Lung (tissue), 12 donors: ENCODE measurements around the gene DENND1C. TPM values are rescaled to one million over a fixed set of nuclear protein-coding genes. Genes with fewer than 3 reads are reported as not detected.
A peak's percentile ranks its signal among the peaks of the same experiment; 100 is the strongest.

ENCODE experiments used
- ATAC-seq: fragments of 200-7000 bp; cut with Tn5 transposase; one replicate; pipeline ENCODE4 v1.9.1; 2020; ENCODE audit warnings: moderate number of reproducible peaks; ENCODE audit not compliant: insufficient read depth, low FRiP score
- DNase-seq, 3 donors: peaks; one replicate each; pipeline ENCODE4 v3.0.0-alpha.2; 2013 to 2017
- H3K27ac ChIP-seq, 2 donors: one replicate each; pipeline ENCODE4 v1.5.1; 2013; ENCODE audit warnings: mild to moderate bottlenecking in 2 of 2, moderate library complexity in 2 of 2, control low read depth in 1 of 2, inconsistent platforms in 1 of 2, low read depth in 1 of 2, low read length in 1 of 2
- H3K27me3 ChIP-seq, 3 donors: one replicate each; pipeline ENCODE4 v1.5.1; 2013; ENCODE audit warnings: low read length in 2 of 3; ENCODE audit not compliant: control insufficient read depth in 3 of 3, insufficient read depth in 3 of 3
- H3K36me3 ChIP-seq, 4 donors: one replicate each; pipeline ENCODE4 v1.5.1; 2013; ENCODE audit warnings: low read length in 4 of 4, mild to moderate bottlenecking in 1 of 4, moderate library complexity in 1 of 4; ENCODE audit not compliant: control insufficient read depth in 4 of 4, insufficient read depth in 4 of 4
- H3K4me1 ChIP-seq, 5 donors: one replicate each; pipeline ENCODE4 v1.5.1; 2013; ENCODE audit warnings: low read length in 5 of 5, mild to moderate bottlenecking in 2 of 5, moderate library complexity in 1 of 5; ENCODE audit not compliant: control insufficient read depth in 5 of 5, insufficient read depth in 5 of 5
- H3K4me3 ChIP-seq: one replicate; pipeline ENCODE4 v1.5.1; 2013; ENCODE audit warnings: mild to moderate bottlenecking, control low read depth, moderate library complexity
- H3K9ac ChIP-seq, 2 donors: one replicate each; pipeline ENCODE4 v1.5.1; 2013; ENCODE audit warnings: low read length in 2 of 2, control low read depth in 1 of 2; ENCODE audit not compliant: insufficient read depth in 1 of 2
- H3K9me3 ChIP-seq, 4 donors: one replicate each; pipeline ENCODE4 v1.5.1; 2013; ENCODE audit warnings: low read length in 3 of 4, mild to moderate bottlenecking in 1 of 4, moderate library complexity in 1 of 4; ENCODE audit not compliant: control insufficient read depth in 4 of 4, insufficient read depth in 3 of 4
- CTCF ChIP-seq: IDR thresholded peaks from 2 replicates; pipeline ENCODE4 v1.5.1; 2012; ENCODE audit warnings: mild to moderate bottlenecking; ENCODE audit errors: control extremely low read depth, extremely low read depth
- WGBS, 2 donors: extraction: QIAGEN DNeasy Blood & Tissue Kit; methylation state at CpG; one replicate each; pipeline ENCODE4 v1.1.7; 2013; 5-methylcytosine and 5-hydroxymethylcytosine counted together
- polyA plus RNA-seq, 2 donors: library from polyadenylated mRNA; stranded (reverse); fragments of 200-250 nt; gene quantifications; one replicate each; pipeline ENCODE4 v1.2.1, GENCODE V29; 2013
- total RNA-seq, 2 donors: library from RNA; depleted of rRNA in 1 of 2; stranded (reverse); fragments of >200 nt in 1 of 2; gene quantifications; one replicate each; pipeline ENCODE4 v1.2.1, GENCODE V29; 2014 to 2021
- donor health status: control.
- donor health status: control.
- donor health status: Bipolar disorder and iron deficiency.
- donor health status: healthy.
- donor health status: DM: yes; HTN: yes; CAD: no.

The DENND1C gene
- total and polyA plus RNA-seq, 4 donors = 2.7 to 11.0 (median 9.3) TPM

DNA sequence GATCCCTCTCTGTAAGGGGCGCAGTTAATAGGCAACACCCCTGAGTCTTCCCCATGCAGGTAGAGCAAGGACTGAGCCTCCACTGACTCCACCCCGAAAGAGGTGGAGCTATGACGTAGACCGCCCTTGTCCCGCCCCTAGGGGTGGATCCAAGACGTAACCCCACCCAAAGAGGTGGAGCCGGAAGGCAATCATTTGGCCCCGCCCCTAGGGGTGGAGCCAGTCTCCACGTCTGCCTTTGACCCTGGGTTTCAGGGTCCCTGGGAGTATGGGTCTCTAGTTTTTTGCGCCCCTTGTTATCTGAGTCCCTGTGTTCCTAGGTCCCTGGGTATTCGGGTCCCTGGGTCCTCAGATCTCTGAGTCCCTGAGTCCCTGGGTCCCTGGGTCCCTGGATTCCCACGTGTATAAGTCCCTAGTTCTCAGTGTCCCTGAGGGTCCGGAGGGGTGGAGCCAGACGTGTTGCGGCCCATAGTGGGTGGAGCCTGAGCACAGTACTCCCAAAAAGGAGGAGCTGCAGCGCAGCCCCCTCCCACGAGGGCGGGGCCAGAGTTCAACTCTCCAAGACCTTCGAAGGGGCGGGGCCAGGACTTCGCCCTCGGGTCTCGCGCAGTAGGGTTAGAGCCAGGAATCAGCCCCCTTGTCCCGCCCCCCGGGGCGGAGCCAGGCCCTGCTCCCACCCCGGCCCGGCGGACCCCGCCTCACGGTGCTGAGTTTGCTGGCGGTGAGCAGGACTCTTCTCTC lies 5.3 kb downstream of the DENND1C start:
- H3K27ac ChIP-seq = no peak overlapping the region
- no peak overlapping the region for H3K9ac ChIP-seq
- H3K9me3 ChIP-seq = peaks cover 0 to 2% (median 0%) of the 10 kb centered on the region in 4 donors
- 36 to 63% methylated on average over 33 of the region's 33 CpGs for WGBS, 2 donors
- H3K4me3 ChIP-seq = no peak overlapping the region
- H3K36me3 ChIP-seq = no peaks in the 10 kb centered on the region
- H3K4me1 ChIP-seq = peaks cover 0 to 8% (median 0%) of the 10 kb centered on the region in 5 donors
- ATAC-seq (peak; percentile 88), DNase-seq (peak; percentile 31 to 71 (median 51))
- peaks cover 0 to 14% (median 8%) of the 10 kb centered on the region in 3 donors for H3K27me3 ChIP-seq
- no peak for TF ChIP-seq CTCF

DNA sequence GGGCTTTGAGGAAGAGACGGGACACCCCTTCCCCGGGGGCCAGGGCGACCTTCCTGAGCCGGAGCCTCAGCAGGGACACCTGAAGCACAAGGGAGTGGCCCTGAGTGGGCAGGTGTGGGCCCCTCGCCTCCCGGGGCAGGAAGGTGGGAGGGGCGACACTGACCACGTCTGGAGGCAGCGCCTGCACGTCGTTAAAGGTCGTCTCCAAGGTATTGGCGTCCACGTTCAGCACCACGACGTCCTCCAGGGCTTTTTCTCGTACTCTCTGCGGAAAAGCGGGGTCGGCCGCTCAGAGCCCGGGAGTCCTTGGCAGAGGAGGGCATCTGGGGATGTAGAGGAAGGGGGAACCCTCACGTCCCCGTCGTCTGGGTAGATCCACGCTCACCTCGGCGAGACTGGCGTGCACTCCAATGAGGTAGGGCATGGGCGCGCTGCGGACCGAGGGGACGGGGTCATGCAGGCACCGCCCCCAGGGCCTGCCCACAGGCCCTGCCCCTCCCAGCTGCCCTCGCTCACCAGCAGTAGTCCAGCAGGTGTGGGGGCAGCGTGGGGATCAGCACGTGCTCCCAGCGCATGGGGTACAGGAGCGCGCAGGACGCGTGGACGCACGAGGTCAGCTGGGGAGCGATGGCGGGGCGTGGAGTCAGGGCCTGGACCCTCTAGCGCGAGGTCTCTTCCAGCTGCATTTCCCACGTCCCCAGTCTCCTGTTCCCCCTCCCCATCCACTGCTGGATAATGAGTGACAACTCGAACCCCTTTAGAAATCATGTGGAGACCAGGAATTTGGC lies 6.1 kb downstream of the DENND1C start:
- Histone ChIP-seq H3K27ac (no peak overlapping the region), H3K4me1 (peaks cover 0 to 8% (median 0%) of the 10 kb centered on the region in 5 donors), H3K9ac (no peak overlapping the region), H3K4me3 (no peak overlapping the region), H3K27me3 (peaks cover 0 to 14% (median 8%) of the 10 kb centered on the region in 3 donors), H3K9me3 (peaks cover 0 to 2% (median 0%) of the 10 kb centered on the region in 4 donors), H3K36me3 (no peaks in the 10 kb centered on the region)
- no peak for TF ChIP-seq CTCF
- ATAC-seq (no peak), DNase-seq (no peak)
- 42 to 66% methylated on average over 49 to 52 of the region's 52 CpGs for WGBS, 2 donors

- Histone ChIP-seq H3K27me3 (peaks cover 0 to 14% (median 6%) of the 10 kb centered on the region in 3 donors), H3K27ac (no peak overlapping the region), H3K9me3 (peaks cover 0 to 2% (median 0%) of the 10 kb centered on the region in 4 donors), H3K36me3 (no peaks in the 10 kb centered on the region), H3K4me3 (no peak overlapping the region), H3K9ac (no peak overlapping the region), H3K4me1 (peaks cover 0 to 8% (median 0%) of the 10 kb centered on the region in 5 donors)
- TF ChIP-seq CTCF = no peak
- DNase-seq = no peak
- WGBS, 2 donors = 66 to 82% methylated on average over 9 of the region's 9 CpGs
- no peak for ATAC-seq
Measured at GRCh38 chr19:6473647-6474046, 7.9 kb downstream of the DENND1C start.
